Measurements from ENCODE around the gene CHCHD6.
A peak's percentile ranks its signal among the peaks of the same experiment; 100 is the strongest.

Gene CHCHD6

DNA sequence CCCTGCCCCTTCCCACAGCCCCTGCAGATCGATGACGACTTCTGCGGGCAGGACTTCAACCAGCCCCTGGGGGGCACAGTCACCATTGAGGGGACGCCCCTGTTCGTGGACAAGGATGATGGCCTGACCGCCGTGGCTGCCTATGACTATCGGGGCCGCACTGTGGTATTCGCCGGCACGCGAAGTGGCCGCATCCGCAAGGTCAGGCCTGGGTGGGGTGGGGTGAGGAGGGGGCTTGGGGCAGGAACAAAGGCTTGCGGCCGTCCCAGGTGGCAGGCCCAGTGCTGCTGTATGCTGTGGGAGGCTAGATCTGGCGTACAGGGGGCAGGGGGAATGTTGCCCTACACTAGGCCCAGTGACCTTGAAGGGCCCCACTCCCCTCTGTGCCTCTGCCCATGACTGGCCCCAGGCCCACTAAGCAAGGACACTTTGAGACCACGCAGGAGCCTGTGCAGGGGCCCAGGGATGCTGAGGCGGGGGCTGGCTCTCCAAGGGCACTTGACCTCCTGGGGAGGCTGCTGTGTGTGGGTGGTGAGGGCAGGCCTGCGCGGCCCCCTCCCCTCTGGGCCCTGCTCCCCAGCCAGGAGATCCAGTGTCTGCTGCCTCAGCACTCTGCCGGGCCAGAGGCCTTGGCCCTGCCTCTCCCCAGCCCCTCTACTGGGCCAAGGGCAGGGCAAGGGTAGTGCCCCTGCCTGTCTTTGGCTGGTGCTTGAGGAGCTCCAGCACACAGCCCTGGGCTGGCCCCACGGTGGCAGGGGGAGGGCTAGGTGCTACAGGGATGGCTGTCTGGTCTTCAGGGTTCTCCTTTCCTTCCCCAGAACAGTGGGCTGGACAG lies 287.5 kb downstream of the CHCHD6 start:
- TF ChIP-seq POLR2A (IDR thresholded peaks at IDR 0.05; ENCODE audit: low read length) (no peak), GATA1 (IDR thresholded peaks at IDR 0.05; ENCODE audit: low read depth, low read length) (no peak)

DNA sequence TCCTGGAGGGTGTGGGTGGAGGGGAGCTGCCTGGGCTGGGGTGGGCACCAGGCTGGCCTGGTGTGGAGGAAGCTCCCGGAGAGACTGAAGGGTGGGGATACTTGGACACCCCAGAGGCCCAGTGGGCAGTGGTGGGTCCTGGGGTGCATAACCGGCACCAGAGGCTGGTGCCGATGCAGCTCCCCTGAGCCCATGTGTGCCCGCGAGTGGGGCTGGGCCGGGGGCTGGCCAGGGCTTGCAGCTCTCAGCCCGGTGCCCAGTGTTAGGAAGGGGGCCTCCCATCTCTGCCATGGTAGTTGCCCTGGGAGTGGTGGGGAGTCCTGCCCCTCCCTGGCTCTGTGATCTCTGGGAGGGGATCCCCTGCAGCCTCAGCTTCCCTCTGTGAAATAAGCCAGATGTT lies 288.2 kb downstream of the CHCHD6 start:
- no peak for TF ChIP-seq POLR2A (IDR thresholded peaks at IDR 0.05; ENCODE audit: low read length)
- no peak for TF ChIP-seq GATA1 (IDR thresholded peaks at IDR 0.05; ENCODE audit: low read depth, low read length)
- no peak for DNase-seq

More for the DNA sequence above, 287.5 kb downstream of the CHCHD6 start:
- no peak for DNase-seq

DNA sequence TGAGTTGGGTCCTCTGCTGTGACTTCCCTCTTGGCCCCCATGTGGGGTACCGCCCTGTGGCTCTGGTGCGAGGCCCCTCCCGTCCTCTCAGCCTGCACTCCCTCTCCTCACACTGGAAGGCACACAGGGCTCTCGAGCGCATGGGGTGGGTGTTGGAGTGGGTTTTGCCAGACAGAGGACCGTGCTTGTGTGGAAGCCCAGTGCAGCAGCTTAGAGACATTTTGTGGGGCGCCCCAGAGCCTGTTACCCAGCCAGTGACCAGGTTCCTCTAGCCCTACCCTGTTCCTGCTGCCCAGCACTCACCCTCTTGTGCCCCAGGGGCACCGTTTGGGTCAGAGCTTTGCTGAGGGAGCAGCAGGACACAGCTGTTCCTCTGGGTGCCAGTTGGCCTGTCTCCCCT lies 288.7 kb downstream of the CHCHD6 start:
- TF ChIP-seq GATA1 (IDR thresholded peaks at IDR 0.05; ENCODE audit: low read depth, low read length) (no peak), POLR2A (IDR thresholded peaks at IDR 0.05; ENCODE audit: low read length) (no peak)
- DNase-seq: no peak

DNA sequence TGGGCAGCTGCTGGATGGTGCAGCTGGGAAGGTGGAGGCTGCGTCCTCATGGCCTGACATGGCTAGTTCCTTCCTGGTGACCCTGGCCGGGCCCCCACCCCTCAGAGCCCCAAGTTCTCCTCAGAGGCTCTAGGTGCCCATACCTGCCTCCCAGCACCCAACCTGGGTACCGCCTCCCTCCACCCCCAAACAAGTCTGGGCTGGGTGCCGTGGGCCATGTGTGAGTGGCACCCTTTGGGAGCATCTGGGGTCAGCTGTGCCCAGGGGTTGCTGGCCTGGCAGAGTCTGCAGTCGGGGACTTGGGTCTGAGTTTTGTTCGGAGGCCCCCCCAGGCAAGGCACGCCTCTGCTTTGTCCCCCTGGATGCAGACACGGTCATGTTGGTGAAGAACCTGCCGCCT lies 289.4 kb downstream of the CHCHD6 start:
- DNase-seq: no peak
- no peak for TF ChIP-seq GATA1 (IDR thresholded peaks at IDR 0.05; ENCODE audit: low read depth, low read length)
- no peak for TF ChIP-seq POLR2A (IDR thresholded peaks at IDR 0.05; ENCODE audit: low read length)

DNA sequence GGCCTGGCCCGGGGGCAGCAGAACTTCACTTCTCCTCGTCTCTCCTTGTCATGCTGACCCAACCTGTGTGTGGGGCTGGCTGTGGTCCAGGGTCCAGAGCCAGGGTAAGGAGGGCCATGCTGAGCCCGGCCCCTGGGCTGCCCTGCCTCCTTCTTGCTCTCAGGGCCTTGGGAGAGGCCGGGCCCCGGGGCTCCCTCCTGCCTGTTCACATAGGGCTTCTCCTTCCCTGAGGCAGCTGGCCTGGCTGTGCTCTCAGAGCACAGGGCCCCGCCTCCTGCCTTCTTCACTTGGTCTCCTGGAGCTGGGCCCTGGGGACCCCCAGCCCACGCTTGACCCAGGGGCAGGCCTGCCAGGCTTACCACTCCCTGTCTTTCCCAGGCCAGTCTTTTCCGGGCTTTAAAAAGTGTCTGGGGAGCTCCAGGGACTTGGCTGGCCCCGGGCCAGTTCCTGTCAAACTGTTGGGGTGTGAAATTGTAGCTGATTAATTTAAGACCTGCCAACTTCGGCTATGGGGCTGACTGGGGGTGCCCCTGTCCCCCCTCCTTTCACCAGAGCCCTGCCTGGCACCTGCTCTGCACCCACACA lies 290.7 kb downstream of the CHCHD6 start:
- no peak for TF ChIP-seq GATA1 (IDR thresholded peaks at IDR 0.05; ENCODE audit: low read depth, low read length)
- no peak for DNase-seq

- TF ChIP-seq GATA1 (IDR thresholded peaks at IDR 0.05; ENCODE audit: low read depth, low read length) (no peak), POLR2A (IDR thresholded peaks at IDR 0.05; ENCODE audit: low read length) (no peak)
- DNase-seq: no peak
Observed at GRCh38 chr3:126995254-126995780, 291.3 kb downstream of the CHCHD6 start.

GRCh38 chr3:126995926-126996512 lies 292.0 kb downstream of the CHCHD6 start:
- TF ChIP-seq POLR2A (IDR thresholded peaks at IDR 0.05; ENCODE audit: low read length) (no peak), GATA1 (IDR thresholded peaks at IDR 0.05; ENCODE audit: low read depth, low read length) (no peak)
- DNase-seq: peak in 1 of 2 experiments; percentile 21

DNA sequence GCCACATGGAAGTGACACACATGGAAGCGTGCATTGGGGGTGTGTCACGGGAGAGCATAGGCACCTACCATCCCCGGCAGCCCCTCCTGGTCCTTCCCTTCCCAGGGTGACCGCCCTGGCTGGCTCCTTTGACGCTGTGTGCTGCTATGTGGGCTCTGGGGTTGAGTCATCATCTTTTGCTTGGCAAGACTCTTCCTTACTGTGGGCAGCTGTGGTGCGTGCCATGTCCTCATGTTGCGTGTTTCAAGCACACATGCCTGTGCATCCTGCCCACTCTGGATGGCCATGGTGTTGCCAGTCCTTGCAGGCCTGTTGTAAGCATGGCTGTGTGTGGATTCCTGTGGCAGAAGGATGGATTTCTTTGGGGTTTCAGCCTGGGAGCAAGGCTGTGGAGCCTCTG lies 292.9 kb downstream of the CHCHD6 start:
- no peak for DNase-seq
- no peak for TF ChIP-seq GATA1 (IDR thresholded peaks at IDR 0.05; ENCODE audit: low read depth, low read length)
- no peak for TF ChIP-seq POLR2A (IDR thresholded peaks at IDR 0.05; ENCODE audit: low read length)

GRCh38 chr3:126997455-126998038 lies 293.5 kb downstream of the CHCHD6 start:
- no peak for DNase-seq
- TF ChIP-seq POLR2A (IDR thresholded peaks at IDR 0.05; ENCODE audit: low read length) (no peak), GATA1 (IDR thresholded peaks at IDR 0.05; ENCODE audit: low read depth, low read length) (no peak)

- TF ChIP-seq POLR2A (IDR thresholded peaks at IDR 0.05; ENCODE audit: low read length) (no peak), GATA1 (IDR thresholded peaks at IDR 0.05; ENCODE audit: low read depth, low read length) (no peak)
- DNase-seq: no peak
Observed at GRCh38 chr3:126998320-126998719, 294.3 kb downstream of the CHCHD6 start.

GRCh38 chr3:126998728-126999127 lies 294.7 kb downstream of the CHCHD6 start:
- no peak for TF ChIP-seq GATA1 (IDR thresholded peaks at IDR 0.05; ENCODE audit: low read depth, low read length)
- no peak for TF ChIP-seq POLR2A (IDR thresholded peaks at IDR 0.05; ENCODE audit: low read length)
- DNase-seq: no peak

DNA sequence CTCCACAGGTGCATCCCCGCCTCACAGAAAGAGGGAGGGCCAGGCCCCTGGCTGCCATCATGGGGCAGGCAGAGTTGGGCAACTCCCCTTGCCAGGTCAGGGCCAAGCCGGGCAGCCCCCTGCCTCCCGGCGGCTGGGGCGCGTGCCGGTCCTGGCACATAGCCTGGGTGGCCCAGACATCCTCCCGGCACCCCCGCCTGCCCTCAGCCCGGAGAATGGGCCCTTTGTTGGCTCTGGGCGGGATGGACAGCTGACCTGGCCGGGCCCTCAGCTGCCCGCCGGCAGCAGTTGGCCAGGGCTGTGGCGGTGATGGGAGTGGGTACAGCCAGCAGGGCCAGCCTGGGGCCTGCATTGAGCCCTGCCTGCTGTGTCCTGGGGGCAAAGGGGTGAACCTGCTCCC lies 295.3 kb downstream of the CHCHD6 start:
- DNase-seq: no peak
- TF ChIP-seq GATA1 (IDR thresholded peaks at IDR 0.05; ENCODE audit: low read depth, low read length): no peak
- TF ChIP-seq POLR2A (IDR thresholded peaks at IDR 0.05; ENCODE audit: low read length): no peak

DNA sequence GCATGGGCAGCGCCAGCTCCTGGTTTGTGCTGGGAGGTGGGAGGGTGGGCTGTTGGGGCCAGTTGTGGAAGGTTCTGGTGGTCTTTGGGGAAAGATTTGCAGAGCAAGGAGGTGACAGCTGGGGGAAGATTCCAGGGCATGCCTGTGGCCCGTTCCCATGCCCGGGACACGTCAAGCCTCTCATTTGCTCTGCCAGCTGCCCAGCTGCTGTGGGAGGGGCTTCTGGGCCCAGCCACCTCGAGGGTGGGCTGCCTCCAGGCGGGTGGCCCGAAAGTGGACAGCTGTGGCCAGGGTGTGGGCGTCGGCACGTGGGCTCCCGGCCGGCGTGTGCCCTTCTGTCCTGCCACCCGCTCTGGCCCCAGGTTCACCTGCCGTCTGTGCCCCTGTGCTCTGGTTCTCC lies 296.1 kb downstream of the CHCHD6 start:
- DNase-seq: no peak
- no peak for TF ChIP-seq GATA1 (IDR thresholded peaks at IDR 0.05; ENCODE audit: low read depth, low read length)
- no peak for TF ChIP-seq POLR2A (IDR thresholded peaks at IDR 0.05; ENCODE audit: low read length)

DNA sequence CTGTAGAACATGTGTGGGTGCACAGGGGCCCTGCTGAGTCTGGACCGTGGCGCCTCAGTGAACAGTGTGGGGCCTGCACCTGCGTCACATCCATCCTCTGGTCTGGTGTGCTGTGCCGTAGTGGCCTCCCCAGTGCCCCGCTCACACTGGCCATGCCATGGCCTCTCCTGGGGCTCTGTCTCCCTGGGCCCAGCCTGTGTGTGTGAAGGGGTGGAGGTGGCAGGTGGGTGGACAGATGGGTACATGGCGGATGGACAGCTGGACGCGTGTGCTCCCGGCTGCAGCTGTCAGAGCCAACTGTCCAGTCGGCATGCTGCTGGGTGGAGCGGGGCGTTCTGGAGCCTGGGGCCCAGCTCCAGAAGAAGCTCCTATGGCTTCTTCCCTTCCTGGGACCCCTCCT lies 296.7 kb downstream of the CHCHD6 start:
- DNase-seq: no peak
- TF ChIP-seq GATA1 (IDR thresholded peaks at IDR 0.05; ENCODE audit: low read depth, low read length): no peak
- no peak for TF ChIP-seq POLR2A (IDR thresholded peaks at IDR 0.05; ENCODE audit: low read length)

All from erythroblast (primary cell).